Epithelial cell of esophagus (primary cell): ENCODE results near the gene CPPED1.

Experiments
- DNase-seq: peaks from one replicate; pipeline ENCODE4 v3.0.0; 2010; ENCODE audit warnings: low read depth
- H3K4me3 ChIP-seq: 2 replicates; pipeline ENCODE4 v1.5.1; 2011; ENCODE audit warnings: mild to moderate bottlenecking, low read length, control low read depth
- CTCF ChIP-seq: IDR thresholded peaks from 2 replicates; pipeline ENCODE4 v1.5.1; 2011; ENCODE audit warnings: low read depth, mild to moderate bottlenecking, low read length, control low read depth, inconsistent platforms; ENCODE audit not compliant: insufficient read depth; ENCODE audit errors: missing control alignments

The CPPED1 gene

GRCh38 chr16:12625068-12625467 lies 178.6 kb downstream of the CPPED1 start:
- no peak overlapping the region for H3K4me3 ChIP-seq
- TF ChIP-seq CTCF = no peak
- DNase-seq = no peak

DNA sequence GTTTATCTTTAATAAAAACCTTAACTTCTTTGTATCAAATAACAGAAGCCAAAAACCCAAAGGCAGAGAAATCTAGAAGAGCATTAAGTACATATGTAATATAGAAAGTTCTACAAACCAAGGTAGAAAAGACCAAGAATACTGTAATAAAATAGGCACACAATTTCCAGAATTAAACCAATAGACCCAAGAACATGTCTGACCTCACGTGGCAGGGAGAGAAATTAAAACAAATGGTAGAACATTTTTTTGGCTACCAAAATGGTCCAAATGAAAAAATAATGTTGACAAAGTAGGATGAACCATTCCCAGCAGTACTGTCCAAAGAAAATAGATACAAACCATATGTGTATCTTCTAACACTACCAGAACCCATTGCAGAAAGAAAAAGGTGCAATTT lies 183.5 kb downstream of the CPPED1 start:
- TF ChIP-seq CTCF = no peak
- H3K4me3 ChIP-seq = no peak overlapping the region
- no peak for DNase-seq

GRCh38 chr16:12618515-12618914 lies 185.2 kb downstream of the CPPED1 start:
- TF ChIP-seq CTCF = no peak
- DNase-seq = no peak
- no peak overlapping the region for H3K4me3 ChIP-seq

DNA sequence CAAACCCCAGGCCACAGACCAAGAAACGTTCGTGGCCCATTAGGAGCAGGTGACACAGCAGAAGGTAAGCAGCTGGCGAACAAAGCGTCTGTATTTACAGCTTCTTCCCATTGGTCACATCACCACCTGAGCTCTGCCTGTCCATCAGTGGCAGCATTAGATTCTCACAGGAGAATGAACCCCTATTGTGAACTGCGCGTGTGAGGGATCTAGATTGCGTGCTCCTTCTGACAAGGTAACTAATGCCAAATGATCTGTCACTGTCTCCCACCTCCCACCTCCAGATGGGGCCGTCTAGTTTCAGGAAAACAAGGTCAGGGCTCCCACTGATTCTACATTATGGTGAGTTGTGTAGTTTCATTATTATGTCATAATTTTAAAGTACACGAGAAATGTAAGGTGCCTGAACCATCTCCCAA lies 186.3 kb downstream of the CPPED1 start:
- no peak overlapping the region for H3K4me3 ChIP-seq
- no peak for TF ChIP-seq CTCF
- DNase-seq = no peak

GRCh38 chr16:12614662-12615278 lies 188.9 kb downstream of the CPPED1 start:
- TF ChIP-seq CTCF = no peak

GRCh38 chr16:12613992-12614661 lies 189.6 kb downstream of the CPPED1 start:
- no peak for TF ChIP-seq CTCF
- no peak overlapping the region for H3K4me3 ChIP-seq

More at GRCh38 chr16:12614662-12615278, 188.9 kb downstream of the CPPED1 start:
- DNase-seq = no peak
- no peak overlapping the region for H3K4me3 ChIP-seq

More at GRCh38 chr16:12613992-12614661, 189.6 kb downstream of the CPPED1 start:
- DNase-seq = no peak
